Smooth muscle cell (in vitro differentiated cells): ENCODE results near the gene PGAP6. TPM values are rescaled to one million over a fixed set of nuclear protein-coding genes. Genes with fewer than 3 reads are reported as not detected.

ENCODE experiments used
- DNase-seq: peaks from one replicate; lab custom pipeline; 2025; ENCODE audit not compliant: unreplicated experiment; lab: John Stamatoyannopoulos, UW
- H2AFZ ChIP-seq: fragments of 200-600 bp; sonication (generic); 2 replicates; pipeline ENCODE4 v1.6.0; 2016; ENCODE audit warnings: antibody characterized with exemption, low read depth, mild to moderate bottlenecking
- H3F3A ChIP-seq: fragments of 200-600 bp; sonication (generic); 2 replicates; pipeline ENCODE4 v1.6.0; 2017; ENCODE audit warnings: antibody characterized with exemption, low read depth
- H3K27ac ChIP-seq: fragments of 200-600 bp; sonication (generic); 2 replicates; pipeline ENCODE4 v1.5.1; 2016; ENCODE audit warnings: low read depth, mild to moderate bottlenecking
- H3K27me3 ChIP-seq: fragments of 200-600 bp; sonication (generic); 2 replicates; pipeline ENCODE4 v1.6.1; 2016; ENCODE audit warnings: low read depth, mild to moderate bottlenecking
- H3K36me3 ChIP-seq: fragments of 200-600 bp; sonication (generic); 2 replicates; pipeline ENCODE4 v1.5.1; 2016; ENCODE audit warnings: low read depth
- H3K4me1 ChIP-seq: fragments of 200-600 bp; sonication (generic); 2 replicates; pipeline ENCODE4 v1.5.1; 2016; ENCODE audit warnings: low read depth
- H3K4me2 ChIP-seq: fragments of 200-600 bp; sonication (generic); 2 replicates; pipeline ENCODE4 v1.6.0; 2016; ENCODE audit warnings: mild to moderate bottlenecking
- H3K4me3 ChIP-seq: fragments of 200-600 bp; sonication (generic); 2 replicates; pipeline ENCODE4 v1.5.1; 2016; ENCODE audit warnings: mild to moderate bottlenecking
- H3K79me2 ChIP-seq: fragments of 200-600 bp; sonication (generic); 2 replicates; pipeline ENCODE4 v1.6.0; 2016; ENCODE audit warnings: low read depth, mild to moderate bottlenecking
- H3K9ac ChIP-seq: fragments of 200-600 bp; sonication (generic); 2 replicates; pipeline ENCODE4 v1.6.0; 2016; ENCODE audit warnings: low read depth
- H3K9me3 ChIP-seq: fragments of 200-600 bp; sonication (generic); replicated peaks from 2 replicates; pipeline ENCODE4 v1.5.1; 2016; ENCODE audit warnings: low read depth
- H4K20me1 ChIP-seq: fragments of 200-600 bp; sonication (generic); 2 replicates; pipeline ENCODE4 v1.6.0; 2016; ENCODE audit warnings: low read depth
- CTCF ChIP-seq: fragments of 200-600 bp; sonication (generic); IDR thresholded peaks from 2 replicates; pipeline ENCODE4 v1.5.1; 2017; ENCODE audit warnings: borderline replicate concordance, mild to moderate bottlenecking, antibody characterized with exemption; ENCODE audit not compliant: insufficient read depth, poor library complexity, severe bottlenecking
- WGBS: methylation state at CpG from one replicate; pipeline ENCODE4 v1.1.7; 2016; ENCODE audit warnings: low lambda C conversion rate; 5-methylcytosine and 5-hydroxymethylcytosine counted together
- polyA plus RNA-seq: library from polyadenylated mRNA; unstranded; fragments of >200 nt; fragmentation: Nextera tagmentation; extraction: Ambion mirVana; gene quantifications from 2 replicates; pipeline ENCODE4 v1.2.1, GENCODE V29; 2016
- total RNA-seq: library from RNA; depleted of rRNA; stranded (reverse); fragments of >200 nt; gene quantifications from 2 replicates; pipeline ENCODE4 v1.2.3, GENCODE V29; 2014

The PGAP6 gene
- total and polyA plus RNA-seq, 2 experiments from 2014 or later: 57.1 to 80.0 TPM

DNA sequence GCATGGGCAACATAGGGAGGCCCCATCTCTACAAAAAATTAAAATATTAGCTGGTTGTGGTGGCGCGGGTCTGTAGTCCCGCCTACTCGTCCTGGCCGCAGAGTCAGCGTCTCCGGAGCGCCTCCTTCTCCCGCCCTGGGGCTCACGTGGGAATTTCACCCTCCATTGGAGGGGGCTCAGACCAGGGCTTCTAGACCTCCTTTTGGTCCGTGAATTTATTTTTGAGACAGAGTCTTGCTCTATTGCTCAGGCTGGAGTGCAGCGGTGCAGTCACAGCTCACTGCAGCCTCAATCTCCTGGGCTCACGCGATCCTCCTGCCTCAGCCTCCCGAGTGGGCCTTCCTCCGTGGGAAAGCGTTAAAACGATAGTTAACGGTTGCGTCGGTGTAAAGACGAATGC is 14.8 kb upstream of the PGAP6 start:
- H3K36me3 ChIP-seq: no peaks in the 10 kb centered on the region
- no peak for TF ChIP-seq CTCF
- peak overlapping the region; percentile 80 for H3K4me2 ChIP-seq
- H3K27ac ChIP-seq: peak overlapping the region; percentile 31
- no peak overlapping the region for H3K9ac ChIP-seq
- peaks cover 35% of the 10 kb centered on the region for H3F3A ChIP-seq
- no peaks in the 10 kb centered on the region for H3K27me3 ChIP-seq
- H3K9me3 ChIP-seq: no peaks in the 10 kb centered on the region
- peak overlapping the region; percentile 80 for H3K4me3 ChIP-seq
- peak overlapping the region; percentile 44 for H2AFZ ChIP-seq
- H3K4me1 ChIP-seq: peaks cover 4% of the 10 kb centered on the region
- no peaks in the 10 kb centered on the region for H4K20me1 ChIP-seq
- H3K79me2 ChIP-seq: peaks cover 6% of the 10 kb centered on the region
- peak; percentile 31 for DNase-seq
- 3% methylated on average over 22 of the region's 22 CpGs for WGBS

DNA sequence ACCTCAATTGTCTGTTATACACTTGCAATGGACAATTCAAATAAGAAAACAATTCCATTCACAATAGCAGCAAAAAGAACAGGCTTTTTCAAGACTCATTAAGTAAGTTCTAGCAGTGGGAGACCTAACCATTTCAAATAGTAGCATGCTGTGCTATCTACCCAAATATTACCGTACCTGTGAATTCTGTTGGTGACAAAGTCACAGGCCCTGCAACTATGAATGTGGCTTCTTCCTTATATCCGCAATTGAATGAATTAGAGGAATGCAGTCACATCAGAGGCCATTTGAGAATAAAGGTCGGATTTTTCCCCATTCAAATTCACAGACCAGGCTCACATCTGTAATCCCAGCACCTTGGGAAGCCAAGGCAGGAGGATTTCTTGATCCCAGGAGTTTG is 14.4 kb upstream of the PGAP6 start:
- Histone ChIP-seq H2AFZ (peak overlapping the region; percentile 44), H3K36me3 (no peaks in the 10 kb centered on the region), H3K4me2 (peak overlapping the region; percentile 80), H3K79me2 (peaks cover 6% of the 10 kb centered on the region), H3K4me3 (peak overlapping the region; percentile 80), H4K20me1 (no peaks in the 10 kb centered on the region), H3F3A (peaks cover 35% of the 10 kb centered on the region), H3K27ac (peak overlapping the region; percentile 31), H3K9ac (no peak overlapping the region), H3K27me3 (no peaks in the 10 kb centered on the region), H3K9me3 (no peaks in the 10 kb centered on the region), H3K4me1 (peaks cover 4% of the 10 kb centered on the region)
- TF ChIP-seq CTCF: no peak
- no peak for DNase-seq
- WGBS: 34% methylated on average over 3 of the region's 3 CpGs

- Histone ChIP-seq H3K27me3 (no peaks in the 10 kb centered on the region), H4K20me1 (no peaks in the 10 kb centered on the region), H3F3A (peaks cover 18% of the 10 kb centered on the region), H3K4me1 (peaks cover 9% of the 10 kb centered on the region), H3K79me2 (peaks cover 3% of the 10 kb centered on the region), H3K9me3 (no peaks in the 10 kb centered on the region), H2AFZ (no peak overlapping the region), H3K27ac (no peak overlapping the region), H3K4me2 (no peak overlapping the region), H3K4me3 (no peak overlapping the region), H3K9ac (no peak overlapping the region), H3K36me3 (no peaks in the 10 kb centered on the region)
- TF ChIP-seq CTCF: no peak
- WGBS: 98% methylated on average over 7 of the region's 7 CpGs
- DNase-seq: no peak
These were observed 10.8 kb upstream of the PGAP6 start for GRCh38 chr16:392450-393030.

- DNase-seq: no peak
- peak; percentile 68 for TF ChIP-seq CTCF
- no peaks in the 10 kb centered on the region for H3K9me3 ChIP-seq
- H3F3A ChIP-seq: peaks cover 21% of the 10 kb centered on the region
- H2AFZ ChIP-seq: no peak overlapping the region
- H3K27me3 ChIP-seq: no peaks in the 10 kb centered on the region
- H3K4me3 ChIP-seq: no peak overlapping the region
- H3K9ac ChIP-seq: no peak overlapping the region
- H3K27ac ChIP-seq: no peak overlapping the region
- H3K4me1 ChIP-seq: peaks cover 9% of the 10 kb centered on the region
- H3K36me3 ChIP-seq: no peaks in the 10 kb centered on the region
- no peaks in the 10 kb centered on the region for H4K20me1 ChIP-seq
- WGBS: 65% methylated on average over 7 of the region's 7 CpGs
- peaks cover 3% of the 10 kb centered on the region for H3K79me2 ChIP-seq
- H3K4me2 ChIP-seq: no peak overlapping the region
These were observed 10.1 kb upstream of the PGAP6 start for GRCh38 chr16:391885-392335.
